ENCODE measurements around the gene SMIM31.

The SMIM31 gene

DNA sequence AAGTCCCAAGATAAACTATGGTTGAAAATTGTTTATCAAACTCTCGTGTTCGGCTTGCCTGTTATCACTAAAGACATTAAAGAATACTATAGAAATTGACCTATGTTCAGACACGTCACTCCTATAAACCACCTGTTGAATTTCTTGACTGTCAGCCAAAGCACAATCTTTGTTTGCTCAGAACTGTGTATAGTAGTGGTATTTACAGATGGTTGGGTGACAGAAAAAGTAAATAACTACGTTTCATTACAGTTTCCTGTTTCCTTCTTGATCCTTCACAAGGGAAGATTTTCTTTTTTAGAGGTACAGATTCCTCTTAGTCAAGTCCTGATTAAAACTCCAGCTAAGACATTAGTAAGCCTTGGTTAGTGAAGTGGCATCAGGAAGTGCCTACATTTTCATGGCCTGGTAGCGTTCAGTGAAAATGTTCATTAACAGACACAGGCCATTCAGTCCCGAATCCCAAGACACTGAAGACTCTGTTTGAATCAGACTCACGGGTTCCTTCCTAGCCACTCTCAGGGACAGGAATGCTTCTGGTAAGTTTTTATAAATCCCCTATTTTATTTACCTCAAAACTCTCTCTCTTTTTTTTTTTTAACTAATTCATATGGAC lies at the start of gene SMIM31:
Gene SMIM31 (plus strand): TSS at position 259 of the 616 bp plus-strand sequence. CDS start 16,313 bp downstream, outside the sequence.
- Histone ChIP-seq H4K20me1 (ENCODE audit: insufficient read depth, low read length, poor library complexity, severe bottlenecking) (no peaks in the 10 kb centered on the region), H3K9me2 (replicated peaks; ENCODE audit: low read depth, low read length) (no peaks in the 10 kb centered on the region), H3K4me1 (ENCODE audit: insufficient read depth, low read length, poor library complexity, severe bottlenecking) (no peaks in the 10 kb centered on the region), H3K4me2 (ENCODE audit: low read depth, low read length, poor library complexity, severe bottlenecking) (no peak within 1 kb of the TSS), H3K27me3 (ENCODE audit: insufficient read depth, low read length, poor library complexity, severe bottlenecking) (no peaks in the 10 kb centered on the region), H3K79me2 (ENCODE audit: insufficient read depth, low read length) (no peaks in the 10 kb centered on the region), H3K9ac (ENCODE audit: low read depth, low read length, poor library complexity, severe bottlenecking) (no peak within 1 kb of the TSS), H3F3A (ENCODE audit: low read depth) (no peaks in the 10 kb centered on the region), H2AFZ (ENCODE audit: low read length) (no peak within 1 kb of the TSS), H3K9me3 (ENCODE audit: insufficient read depth, low read depth, low read length) (no peaks in the 10 kb centered on the region; the same call in 1 of the 2 replicates), H3K36me3 (ENCODE audit: insufficient read depth, low read length) (no peaks in the 10 kb centered on the region), H3K4me3 (ENCODE audit: low read length, poor library complexity, severe bottlenecking) (no peak within 1 kb of the TSS)
- no peak for TF ChIP-seq CTCF (conservative IDR thresholded peaks at IDR 0.05; ENCODE audit: low read length)
- TF ChIP-seq EZH2phosphoT487 (IDR thresholded peaks at IDR 0.05; ENCODE audit: borderline replicate concordance), result no peak

DNA sequence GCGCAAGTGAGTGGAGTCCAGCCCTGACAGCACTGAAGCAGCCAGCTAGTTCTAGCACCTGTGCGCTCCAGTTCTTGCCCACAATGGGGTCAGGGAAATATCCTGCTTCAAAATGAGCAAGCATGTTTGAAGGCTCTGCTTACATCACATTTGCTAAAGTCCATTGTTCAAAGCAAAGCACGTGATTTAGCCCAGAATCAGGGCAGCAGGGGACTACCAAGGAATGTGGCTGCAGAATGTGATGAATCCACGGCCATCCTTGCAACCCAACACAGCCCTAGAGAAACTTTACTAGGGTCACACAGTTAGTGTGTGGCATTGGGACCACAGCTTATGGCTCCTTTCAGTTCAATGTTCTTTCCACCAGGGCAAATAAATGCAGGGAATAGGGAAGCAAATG lies 47.3 kb upstream of the SMIM31 start:
- Histone ChIP-seq H3K36me3 (ENCODE audit: insufficient read depth, low read length) (no peaks in the 10 kb centered on the region), H3K9me2 (replicated peaks; ENCODE audit: low read depth, low read length) (no peaks in the 10 kb centered on the region), H3K4me1 (ENCODE audit: insufficient read depth, low read length, poor library complexity, severe bottlenecking) (no peaks in the 10 kb centered on the region), H3K4me3 (ENCODE audit: low read length, poor library complexity, severe bottlenecking) (no peak overlapping the region), H4K20me1 (ENCODE audit: insufficient read depth, low read length, poor library complexity, severe bottlenecking) (no peaks in the 10 kb centered on the region), H3F3A (ENCODE audit: low read depth) (no peaks in the 10 kb centered on the region), H3K9ac (ENCODE audit: low read depth, low read length, poor library complexity, severe bottlenecking) (no peak overlapping the region), H2AFZ (ENCODE audit: low read length) (no peak overlapping the region), H3K27me3 (ENCODE audit: insufficient read depth, low read length, poor library complexity, severe bottlenecking) (no peaks in the 10 kb centered on the region), H3K9me3 (ENCODE audit: insufficient read depth, low read depth, low read length) (no peaks in the 10 kb centered on the region), H3K4me2 (ENCODE audit: low read depth, low read length, poor library complexity, severe bottlenecking) (no peak overlapping the region), H3K79me2 (ENCODE audit: insufficient read depth, low read length) (no peaks in the 10 kb centered on the region)
- TF ChIP-seq EZH2phosphoT487 (IDR thresholded peaks at IDR 0.05; ENCODE audit: borderline replicate concordance) (no peak), CTCF (conservative IDR thresholded peaks at IDR 0.05; ENCODE audit: low read length) (no peak)

DNA sequence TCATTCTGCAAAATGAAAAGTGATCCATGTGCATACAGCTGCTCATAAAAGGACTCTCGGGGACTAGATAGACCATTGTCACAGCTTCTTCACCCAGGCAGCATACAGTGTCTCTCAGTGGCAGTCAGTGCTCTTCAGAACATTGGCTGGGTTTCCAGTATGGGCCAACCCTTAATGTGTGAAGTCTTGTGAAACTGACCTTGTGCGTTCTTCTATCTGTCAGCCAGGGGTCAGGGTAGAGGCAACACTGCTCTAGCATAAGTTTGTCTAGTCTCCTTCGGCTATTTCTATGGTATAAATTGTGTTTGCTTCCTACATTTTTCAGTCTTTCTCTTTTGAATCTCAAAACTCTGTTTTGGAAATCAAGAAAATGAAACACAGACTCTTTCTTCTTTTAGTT lies 37.0 kb upstream of the SMIM31 start:
- no peaks in the 10 kb centered on the region for H3K79me2 ChIP-seq (ENCODE audit: insufficient read depth, low read length)
- H3K4me3 ChIP-seq (ENCODE audit: low read length, poor library complexity, severe bottlenecking), result no peak overlapping the region
- no peaks in the 10 kb centered on the region for H4K20me1 ChIP-seq (ENCODE audit: insufficient read depth, low read length, poor library complexity, severe bottlenecking)
- H3K9me3 ChIP-seq (ENCODE audit: insufficient read depth, low read depth, low read length), result no peaks in the 10 kb centered on the region
- H3K4me1 ChIP-seq (ENCODE audit: insufficient read depth, low read length, poor library complexity, severe bottlenecking), result no peaks in the 10 kb centered on the region
- no peaks in the 10 kb centered on the region for H3K27me3 ChIP-seq (ENCODE audit: insufficient read depth, low read length, poor library complexity, severe bottlenecking)
- H3K9ac ChIP-seq (ENCODE audit: low read depth, low read length, poor library complexity, severe bottlenecking), result no peak overlapping the region
- H3F3A ChIP-seq (ENCODE audit: low read depth), result no peaks in the 10 kb centered on the region
- TF ChIP-seq CTCF (conservative IDR thresholded peaks at IDR 0.05; ENCODE audit: low read length) (peak; percentile 37), EZH2phosphoT487 (IDR thresholded peaks at IDR 0.05; ENCODE audit: borderline replicate concordance) (no peak)
- H3K4me2 ChIP-seq (ENCODE audit: low read depth, low read length, poor library complexity, severe bottlenecking), result no peak overlapping the region
- H3K36me3 ChIP-seq (ENCODE audit: insufficient read depth, low read length), result no peaks in the 10 kb centered on the region
- H3K9me2 ChIP-seq (replicated peaks; ENCODE audit: low read depth, low read length), result no peaks in the 10 kb centered on the region
- no peak overlapping the region for H2AFZ ChIP-seq (ENCODE audit: low read length)
